K562 (cell line): ENCODE measurements around the gene PHETA1. TPM values are rescaled to one million over a fixed set of nuclear protein-coding genes. Genes with fewer than 3 reads are reported as not detected.

Experiments
- CBX8 ChIP-seq: fragments of 200-600 bp; sonication (generic); IDR thresholded peaks from 2 replicates; pipeline ENCODE4 v1.6.1; 2012; ENCODE audit warnings: borderline replicate concordance, mixed run types, low read depth, mild to moderate bottlenecking, moderate library complexity, mixed read lengths, low read length, control low read depth, inconsistent platforms; ENCODE audit not compliant: poor library complexity, severe bottlenecking; ENCODE audit errors: extremely low read depth
- CGGBP1 ChIP-seq: fragments of 250-450 bp; sonication (Bioruptor Pico); IDR thresholded peaks from 2 replicates; pipeline ENCODE4 v1.9.0; 2021; ENCODE audit warnings: mild to moderate bottlenecking
- EGR1 ChIP-seq: fragments of 450-650 bp; conservative IDR thresholded peaks from 2 replicates; pipeline ENCODE4 v1.6.1; 2017; ENCODE audit warnings: mild to moderate bottlenecking
- GTF2F1 ChIP-seq: IDR thresholded peaks from 2 replicates; pipeline ENCODE4 v1.6.1; 2011; ENCODE audit warnings: low read depth, low read length, improper control_type of control experiment
- HIVEP1 ChIP-seq: fragments of 250-450 bp; sonication (Bioruptor Pico); IDR thresholded peaks from 2 replicates; pipeline ENCODE4 v1.4.0; 2020; ENCODE audit warnings: mild to moderate bottlenecking
- KAT8 ChIP-seq: fragments of 450-650 bp; IDR thresholded peaks from 2 replicates; pipeline ENCODE4 v1.6.1; 2016; ENCODE audit warnings: low read depth, mild to moderate bottlenecking
- L3MBTL2 ChIP-seq: fragments of 450-650 bp; IDR thresholded peaks from 2 replicates; pipeline ENCODE4 v1.6.1; 2016; ENCODE audit warnings: mild to moderate bottlenecking, moderate library complexity
- MLLT1 ChIP-seq, 2 experiments: fragments of 450-650 bp; IDR thresholded peaks; 2 replicates each; pipeline ENCODE4 v1.6.1; 2016
- NFE2L1 ChIP-seq: fragments of 450-650 bp; IDR thresholded peaks from 2 replicates; pipeline ENCODE4 v1.6.1; 2016; ENCODE audit warnings: missing genetic modification characterization, low read depth, mild to moderate bottlenecking, missing compliant biosample characterization, moderate library complexity, borderline replicate concordance
- NFIX ChIP-seq: fragments of 250-450 bp; sonication (Bioruptor Pico); IDR thresholded peaks from 2 replicates; pipeline ENCODE4 v1.4.0; 2020; ENCODE audit warnings: low read depth, mild to moderate bottlenecking, moderate library complexity
- RUNX1 ChIP-seq: sonication (generic); IDR thresholded peaks from 2 replicates; pipeline ENCODE4 v1.6.1; 2016; ENCODE audit warnings: antibody characterized with exemption, low read depth
- SIX5 ChIP-seq, 2 experiments: IDR thresholded peaks; 2 replicates each; pipeline ENCODE4 v1.6.1; 2011; ENCODE audit warnings: low read length in 2 of 2, borderline replicate concordance in 1 of 2, low read depth in 1 of 2, mild to moderate bottlenecking in 1 of 2, moderate library complexity in 1 of 2; ENCODE audit not compliant: insufficient read depth in 1 of 2
- SMARCA4 ChIP-seq: fragments of 450-650 bp; IDR thresholded peaks from 2 replicates; pipeline ENCODE4 v1.6.1; 2016
- TCF3 ChIP-seq: sonication (generic); formaldehyde crosslinking; IDR thresholded peaks from 2 replicates; pipeline ENCODE4 v1.4.0; 2020; ENCODE audit warnings: mild to moderate bottlenecking, missing genetic modification reagents
- TRIM24 ChIP-seq, 2 experiments: fragments of 450-650 bp; IDR thresholded peaks; 2 replicates each; pipeline ENCODE4 v1.6.1; 2016
- U2AF2 ChIP-seq: fragments of 200-400 bp; formaldehyde crosslinking; optimal IDR thresholded peaks from 2 replicates; pipeline ENCODE3; 2017; ENCODE audit warnings: low read depth, mild to moderate bottlenecking, low read length
- ZC3H4 ChIP-seq: sonication (generic); formaldehyde crosslinking; IDR thresholded peaks from 2 replicates; pipeline ENCODE4 v1.9.0; 2021; ENCODE audit warnings: missing genetic modification reagents, borderline replicate concordance
- ZNF197 ChIP-seq: fragments of 200-800 bp; sonication (Bioruptor generic); IDR thresholded peaks from 2 replicates; pipeline ENCODE4 v1.6.1; 2016; ENCODE audit warnings: low read depth, missing genetic modification characterization, missing compliant biosample characterization
- ZNF586 ChIP-seq: fragments of 450-650 bp; formaldehyde crosslinking; conservative IDR thresholded peaks from 2 replicates; pipeline ENCODE4 v1.4.0; 2020; ENCODE audit warnings: mild to moderate bottlenecking, moderate library complexity
- ZNF696 ChIP-seq: fragments of 250-450 bp; sonication (Bioruptor Pico); conservative IDR thresholded peaks from 2 replicates; pipeline ENCODE4 v1.4.0; 2020; ENCODE audit warnings: mild to moderate bottlenecking, moderate library complexity
- polyA plus RNA-seq, 8 experiments: library from polyadenylated mRNA; depleted of rRNA in 4 of 8; stranded (reverse) in 5 of 8; unstranded in 3 of 8; fragments of >200 nt; fragmentation: Nextera tagmentation in 2 of 8; fragmentation: Illumina TruSeq in 1 of 8; extraction: Ambion mirVana in 2 of 8; extraction: Trizol in 1 of 8; gene quantifications; 2 replicates each; pipeline versions ENCODE4 v1.2.1 to v1.2.3, GENCODE V29; 2011 to 2014; ENCODE audit warnings: inconsistent platforms in 1 of 8, missing spikeins in 1 of 8
- total RNA-seq, 7 experiments: library from RNA; depleted of rRNA in 6 of 7; stranded (reverse); fragments of >200 nt in 6 of 7; fragmentation: Illumina TruSeq in 2 of 7; extraction: Trizol in 2 of 7; gene quantifications; 2 replicates each; pipeline versions ENCODE4 v1.2.1 to v1.2.3, GENCODE V29; 2011 to 2021; ENCODE audit warnings: low replicate concordance in 1 of 7
- TF ChIP-seq, protein P1 (sequence below): sonication (generic); formaldehyde crosslinking; IDR thresholded peaks from 2 replicates; pipeline ENCODE4 v1.8.0; 2022; ENCODE audit warnings: mild to moderate bottlenecking, missing genetic modification reagents
- TF ChIP-seq, protein P2 (sequence below): sonication (generic); formaldehyde crosslinking; IDR thresholded peaks from 2 replicates; pipeline ENCODE4 v1.8.0; 2022; ENCODE audit warnings: mild to moderate bottlenecking, missing genetic modification reagents
- TF ChIP-seq, protein P3 (sequence below), 2 experiments: IDR thresholded peaks; 2 replicates each; pipeline ENCODE4 v1.6.1; 2012; ENCODE audit warnings: improper control_type of control experiment in 2 of 2, low read depth in 2 of 2, low read length in 2 of 2, borderline replicate concordance in 1 of 2

PHETA1 gene
- total and polyA plus RNA-seq, 9 of the 15 experiments (the other 6 are each of a cell fraction or from before 2014, with no cell fraction given) = 0.03 to 12.4 (median 3.0) TPM

GRCh38 chr12:111409780-111410430, 41.0 kb upstream of the PHETA1 start (continued):
- TF ChIP-seq MLLT1 (IDR thresholded peaks at IDR 0.05) (no peak), KAT8 (no peak), TCF3 (CRISPR knock-in tag) (peak; percentile 69), NFE2L1 (tag) (no peak), SIX5 (IDR thresholded peaks at IDR 0.05; ENCODE audit: borderline replicate concordance in 1 of 2, insufficient read depth in 1 of 2, low read depth in 1 of 2, low read length in 2 of 2) (no peak), L3MBTL2 (no peak), ZNF197 (no peak), TRIM24 (IDR thresholded peaks at IDR 0.05) (no peak), ZNF586 (CRISPR knock-in tag) (no peak), U2AF2 (no peak), NFIX (no peak), ZC3H4 (CRISPR knock-in tag) (no peak), SMARCA4 (no peak), CBX8 (no peak), HIVEP1 (CRISPR knock-in tag) (no peak), RUNX1 (no peak), ZNF696 (CRISPR knock-in tag) (no peak), CGGBP1 (CRISPR knock-in tag) (no peak), GTF2F1 (no peak), EGR1 (peak; percentile 96)
- TF ChIP-seq, protein P1, sequence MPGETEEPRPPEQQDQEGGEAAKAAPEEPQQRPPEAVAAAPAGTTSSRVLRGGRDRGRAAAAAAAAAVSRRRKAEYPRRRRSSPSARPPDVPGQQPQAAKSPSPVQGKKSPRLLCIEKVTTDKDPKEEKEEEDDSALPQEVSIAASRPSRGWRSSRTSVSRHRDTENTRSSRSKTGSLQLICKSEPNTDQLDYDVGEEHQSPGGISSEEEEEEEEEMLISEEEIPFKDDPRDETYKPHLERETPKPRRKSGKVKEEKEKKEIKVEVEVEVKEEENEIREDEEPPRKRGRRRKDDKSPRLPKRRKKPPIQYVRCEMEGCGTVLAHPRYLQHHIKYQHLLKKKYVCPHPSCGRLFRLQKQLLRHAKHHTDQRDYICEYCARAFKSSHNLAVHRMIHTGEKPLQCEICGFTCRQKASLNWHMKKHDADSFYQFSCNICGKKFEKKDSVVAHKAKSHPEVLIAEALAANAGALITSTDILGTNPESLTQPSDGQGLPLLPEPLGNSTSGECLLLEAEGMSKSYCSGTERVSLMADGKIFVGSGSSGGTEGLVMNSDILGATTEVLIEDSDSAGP (CRISPR knock-in tag) = no peak
- TF ChIP-seq, protein P2, sequence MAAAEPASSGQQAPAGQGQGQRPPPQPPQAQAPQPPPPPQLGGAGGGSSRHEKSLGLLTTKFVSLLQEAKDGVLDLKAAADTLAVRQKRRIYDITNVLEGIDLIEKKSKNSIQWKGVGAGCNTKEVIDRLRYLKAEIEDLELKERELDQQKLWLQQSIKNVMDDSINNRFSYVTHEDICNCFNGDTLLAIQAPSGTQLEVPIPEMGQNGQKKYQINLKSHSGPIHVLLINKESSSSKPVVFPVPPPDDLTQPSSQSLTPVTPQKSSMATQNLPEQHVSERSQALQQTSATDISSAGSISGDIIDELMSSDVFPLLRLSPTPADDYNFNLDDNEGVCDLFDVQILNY (CRISPR knock-in tag) = no peak
- TF ChIP-seq, protein P3, sequence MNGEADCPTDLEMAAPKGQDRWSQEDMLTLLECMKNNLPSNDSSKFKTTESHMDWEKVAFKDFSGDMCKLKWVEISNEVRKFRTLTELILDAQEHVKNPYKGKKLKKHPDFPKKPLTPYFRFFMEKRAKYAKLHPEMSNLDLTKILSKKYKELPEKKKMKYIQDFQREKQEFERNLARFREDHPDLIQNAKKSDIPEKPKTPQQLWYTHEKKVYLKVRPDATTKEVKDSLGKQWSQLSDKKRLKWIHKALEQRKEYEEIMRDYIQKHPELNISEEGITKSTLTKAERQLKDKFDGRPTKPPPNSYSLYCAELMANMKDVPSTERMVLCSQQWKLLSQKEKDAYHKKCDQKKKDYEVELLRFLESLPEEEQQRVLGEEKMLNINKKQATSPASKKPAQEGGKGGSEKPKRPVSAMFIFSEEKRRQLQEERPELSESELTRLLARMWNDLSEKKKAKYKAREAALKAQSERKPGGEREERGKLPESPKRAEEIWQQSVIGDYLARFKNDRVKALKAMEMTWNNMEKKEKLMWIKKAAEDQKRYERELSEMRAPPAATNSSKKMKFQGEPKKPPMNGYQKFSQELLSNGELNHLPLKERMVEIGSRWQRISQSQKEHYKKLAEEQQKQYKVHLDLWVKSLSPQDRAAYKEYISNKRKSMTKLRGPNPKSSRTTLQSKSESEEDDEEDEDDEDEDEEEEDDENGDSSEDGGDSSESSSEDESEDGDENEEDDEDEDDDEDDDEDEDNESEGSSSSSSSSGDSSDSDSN (IDR thresholded peaks at IDR 0.05; ENCODE audit: borderline replicate concordance in 1 of 2, low read depth in 2 of 2, low read length in 2 of 2) = peak in 1 of 2 experiments; percentile 59; a peak in 2 of 4 replicates
